ENCODE data around the gene ASAP3. TPM values are rescaled to one million over a fixed set of nuclear protein-coding genes. Genes with fewer than 3 reads are reported as not detected.

The ASAP3 gene
- total and polyA plus RNA-seq, 10 donors: 2.9 to 13.8 (median 9.0) TPM

- peaks cover 0 to 3% (median 0%) of the 10 kb centered on the region in 7 donors for H3K27me3 ChIP-seq (replicated peaks in 1 of 7)
- H3K4me1 ChIP-seq: no peaks in the 10 kb centered on the region
- H3K36me3 ChIP-seq: no peaks in the 10 kb centered on the region
- no peaks in the 10 kb centered on the region for H3K9me3 ChIP-seq
- intact Hi-C loops (cut with DNase I; ENCODE audit: low total_unique reads): no loop called here
- 86 to 92% (median 89%) methylated on average over 2 of the region's 2 CpGs for WGBS, 5 donors
- no peak for DNase-seq
- TF ChIP-seq POLR2AphosphoS5 (IDR thresholded peaks at IDR 0.05) (no peak), POLR2A (IDR thresholded peaks at IDR 0.05) (no peak), CTCF (IDR thresholded peaks at IDR 0.05 in 8 of 11, conservative IDR thresholded peaks at IDR 0.05 in 3 of 11) (no peak)
- H3K4me3 ChIP-seq: no peak overlapping the region
- no peak overlapping the region for H3K27ac ChIP-seq
These were observed 21.2 kb downstream of the ASAP3 start for GRCh38 chr1:23462766-23463165.

- H3K9me3 ChIP-seq: no peaks in the 10 kb centered on the region
These were observed 22.9 kb downstream of the ASAP3 start for GRCh38 chr1:23461050-23461449.

GRCh38 chr1:23460519-23460918 lies 23.5 kb downstream of the ASAP3 start:
- H3K36me3 ChIP-seq: peaks cover 0 to 8% (median 0%) of the 10 kb centered on the region in 6 donors
- H3K4me3 ChIP-seq: no peak overlapping the region
- peaks cover 0 to 9% (median 0%) of the 10 kb centered on the region in 7 donors for H3K27me3 ChIP-seq (replicated peaks in 1 of 7)
- H3K9me3 ChIP-seq: no peaks in the 10 kb centered on the region
- no peak for TF ChIP-seq POLR2A (IDR thresholded peaks at IDR 0.05)
- no peak for TF ChIP-seq POLR2AphosphoS5 (IDR thresholded peaks at IDR 0.05)
- no peak for TF ChIP-seq CTCF (IDR thresholded peaks at IDR 0.05 in 8 of 11, conservative IDR thresholded peaks at IDR 0.05 in 3 of 11)
- H3K27ac ChIP-seq: no peak overlapping the region
- DNase-seq: no peak
- no peaks in the 10 kb centered on the region for H3K4me1 ChIP-seq
- WGBS, 5 donors: 77 to 90% (median 82%) methylated on average over 4 of the region's 4 CpGs
- intact Hi-C loops (cut with DNase I; ENCODE audit: low total_unique reads): no loop called here

More at GRCh38 chr1:23461050-23461449, 22.9 kb downstream of the ASAP3 start:
- no peak for TF ChIP-seq CTCF (IDR thresholded peaks at IDR 0.05 in 8 of 11, conservative IDR thresholded peaks at IDR 0.05 in 3 of 11)
- TF ChIP-seq POLR2AphosphoS5 (IDR thresholded peaks at IDR 0.05): no peak
- TF ChIP-seq POLR2A (IDR thresholded peaks at IDR 0.05): no peak
- peaks cover 0 to 4% (median 0%) of the 10 kb centered on the region in 7 donors for H3K27me3 ChIP-seq (replicated peaks in 1 of 7)
- WGBS, 5 donors: 76 to 92% (median 83%) methylated on average over 3 of the region's 3 CpGs
- intact Hi-C loops (cut with DNase I; ENCODE audit: low total_unique reads): no loop called here
- DNase-seq: no peak
- H3K4me1 ChIP-seq: no peaks in the 10 kb centered on the region
- H3K36me3 ChIP-seq: peaks cover 0 to 2% (median 0%) of the 10 kb centered on the region in 6 donors
- no peak overlapping the region for H3K4me3 ChIP-seq
- no peak overlapping the region for H3K27ac ChIP-seq

GRCh38 chr1:23459338-23459757 lies 24.6 kb downstream of the ASAP3 start:
- DNase-seq: no peak
- H3K36me3 ChIP-seq: peaks cover 0 to 9% (median 0%) of the 10 kb centered on the region in 6 donors
- no peak overlapping the region for H3K27ac ChIP-seq
- H3K4me3 ChIP-seq: no peak overlapping the region
- intact Hi-C loops (cut with DNase I; ENCODE audit: low total_unique reads): no loop called here
- TF ChIP-seq POLR2A (IDR thresholded peaks at IDR 0.05) (no peak), CTCF (IDR thresholded peaks at IDR 0.05 in 8 of 11, conservative IDR thresholded peaks at IDR 0.05 in 3 of 11) (no peak), POLR2AphosphoS5 (IDR thresholded peaks at IDR 0.05) (no peak)
- WGBS, 5 donors: 42 to 66% (median 56%) methylated on average over 2 of the region's 2 CpGs
- peaks cover 0 to 9% (median 0%) of the 10 kb centered on the region in 7 donors for H3K27me3 ChIP-seq (replicated peaks in 1 of 7)
- no peaks in the 10 kb centered on the region for H3K4me1 ChIP-seq
- no peaks in the 10 kb centered on the region for H3K9me3 ChIP-seq
